DMS53 (cell line): ENCODE results near the gene PLA2G15.
A peak's percentile ranks its signal among the peaks of the same experiment; 100 is the strongest.

Source experiments
- DNase-seq: peaks from one replicate; lab custom pipeline; 2025; lab: John Stamatoyannopoulos, UW

The PLA2G15 gene

GRCh38 chr16:68298907-68299561 lies 53.9 kb downstream of the PLA2G15 start:
- no peak for DNase-seq

GRCh38 chr16:68299571-68300453 lies 54.6 kb downstream of the PLA2G15 start:
- DNase-seq: no peak

- DNase-seq: no peak
Observed at GRCh38 chr16:68300734-68301459, 55.7 kb downstream of the PLA2G15 start.

- DNase-seq: no peak
Observed at GRCh38 chr16:68306633-68307032, 61.5 kb downstream of the PLA2G15 start.

- peak; percentile 15 for DNase-seq
Observed at GRCh38 chr16:68309799-68310198, 64.6 kb downstream of the PLA2G15 start.

- DNase-seq: no peak
Observed at GRCh38 chr16:68310437-68310773, 65.2 kb downstream of the PLA2G15 start.
